ENCODE data around the gene PCDHGA7. TPM values are rescaled to one million over a fixed set of nuclear protein-coding genes. Genes with fewer than 3 reads are reported as not detected.
"Not testable (repeated sequence)": the region's sequence is repeated elsewhere in the genome, so short reads cannot be mapped to it uniquely, and the experiment has no call there.

Gene PCDHGA7
- total RNA-seq, 1 experiment from 2014 or later = 0.43 TPM

DNA sequence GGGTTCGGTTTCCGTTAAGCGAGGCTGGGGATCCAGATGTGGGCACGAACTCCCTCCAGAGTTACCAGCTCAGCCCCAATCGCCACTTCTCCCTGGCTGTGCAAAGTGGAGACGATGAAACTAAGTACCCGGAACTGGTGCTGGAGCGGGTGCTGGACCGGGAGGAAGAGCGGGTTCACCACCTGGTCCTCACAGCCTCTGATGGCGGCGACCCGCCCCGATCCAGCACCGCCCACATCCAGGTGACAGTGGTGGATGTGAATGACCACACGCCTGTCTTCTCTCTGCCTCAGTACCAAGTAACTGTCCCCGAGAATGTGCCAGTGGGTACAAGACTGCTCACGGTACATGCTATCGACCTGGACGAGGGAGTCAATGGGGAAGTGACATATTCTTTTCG is 803 bp downstream of the PCDHGA7 start:
- Histone ChIP-seq H3K4me3 (ENCODE audit: low read depth, low read length) (no peak overlapping the region), H3K4me1 (no peaks in the 10 kb centered on the region), H3K9me3 (no peaks in the 10 kb centered on the region; the same call in 1 of the 2 replicates), H3K27me3 (replicated peaks; ENCODE audit: control insufficient read depth, insufficient read depth, low read length) (no peaks in the 10 kb centered on the region), H3K36me3 (ENCODE audit: control insufficient read depth, insufficient read depth, low read length) (no peaks in the 10 kb centered on the region)
- no peaks in the 10 kb centered on the region for H3K9me3 Mint-ChIP-seq (ENCODE audit: unreplicated experiment)
- TF ChIP-seq, protein P1, sequence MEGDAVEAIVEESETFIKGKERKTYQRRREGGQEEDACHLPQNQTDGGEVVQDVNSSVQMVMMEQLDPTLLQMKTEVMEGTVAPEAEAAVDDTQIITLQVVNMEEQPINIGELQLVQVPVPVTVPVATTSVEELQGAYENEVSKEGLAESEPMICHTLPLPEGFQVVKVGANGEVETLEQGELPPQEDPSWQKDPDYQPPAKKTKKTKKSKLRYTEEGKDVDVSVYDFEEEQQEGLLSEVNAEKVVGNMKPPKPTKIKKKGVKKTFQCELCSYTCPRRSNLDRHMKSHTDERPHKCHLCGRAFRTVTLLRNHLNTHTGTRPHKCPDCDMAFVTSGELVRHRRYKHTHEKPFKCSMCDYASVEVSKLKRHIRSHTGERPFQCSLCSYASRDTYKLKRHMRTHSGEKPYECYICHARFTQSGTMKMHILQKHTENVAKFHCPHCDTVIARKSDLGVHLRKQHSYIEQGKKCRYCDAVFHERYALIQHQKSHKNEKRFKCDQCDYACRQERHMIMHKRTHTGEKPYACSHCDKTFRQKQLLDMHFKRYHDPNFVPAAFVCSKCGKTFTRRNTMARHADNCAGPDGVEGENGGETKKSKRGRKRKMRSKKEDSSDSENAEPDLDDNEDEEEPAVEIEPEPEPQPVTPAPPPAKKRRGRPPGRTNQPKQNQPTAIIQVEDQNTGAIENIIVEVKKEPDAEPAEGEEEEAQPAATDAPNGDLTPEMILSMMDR (IDR thresholded peaks at IDR 0.05; ENCODE audit: insufficient read depth in 1 of 2, low read depth in 1 of 2, low read length in 1 of 2, severe bottlenecking in 1 of 2, unreplicated experiment in 1 of 2) = no peak
- H3K27me3 Mint-ChIP-seq (ENCODE audit: insufficient read depth, unreplicated experiment) = no peaks in the 10 kb centered on the region
- H3K4me1 Mint-ChIP-seq (ENCODE audit: low read depth, unreplicated experiment) = no peaks in the 10 kb centered on the region
- POLR2A ChIA-PET = no interaction called here
- BruUV-seq (replicated peaks) = no TSS peak
- intact Hi-C loops (cut with micrococcal nuclease; ENCODE audit: unreplicated experiment) = no loop called here
- H3K4me3 Mint-ChIP-seq (ENCODE audit: unreplicated experiment) = no peak overlapping the region
- no peaks in the 10 kb centered on the region for H3K36me3 Mint-ChIP-seq (ENCODE audit: insufficient read depth, unreplicated experiment)
- no peak for DNase-seq
- H3K27ac Mint-ChIP-seq (ENCODE audit: unreplicated experiment) = no peak overlapping the region
- CTCF ChIA-PET = no interaction called here

DNA sequence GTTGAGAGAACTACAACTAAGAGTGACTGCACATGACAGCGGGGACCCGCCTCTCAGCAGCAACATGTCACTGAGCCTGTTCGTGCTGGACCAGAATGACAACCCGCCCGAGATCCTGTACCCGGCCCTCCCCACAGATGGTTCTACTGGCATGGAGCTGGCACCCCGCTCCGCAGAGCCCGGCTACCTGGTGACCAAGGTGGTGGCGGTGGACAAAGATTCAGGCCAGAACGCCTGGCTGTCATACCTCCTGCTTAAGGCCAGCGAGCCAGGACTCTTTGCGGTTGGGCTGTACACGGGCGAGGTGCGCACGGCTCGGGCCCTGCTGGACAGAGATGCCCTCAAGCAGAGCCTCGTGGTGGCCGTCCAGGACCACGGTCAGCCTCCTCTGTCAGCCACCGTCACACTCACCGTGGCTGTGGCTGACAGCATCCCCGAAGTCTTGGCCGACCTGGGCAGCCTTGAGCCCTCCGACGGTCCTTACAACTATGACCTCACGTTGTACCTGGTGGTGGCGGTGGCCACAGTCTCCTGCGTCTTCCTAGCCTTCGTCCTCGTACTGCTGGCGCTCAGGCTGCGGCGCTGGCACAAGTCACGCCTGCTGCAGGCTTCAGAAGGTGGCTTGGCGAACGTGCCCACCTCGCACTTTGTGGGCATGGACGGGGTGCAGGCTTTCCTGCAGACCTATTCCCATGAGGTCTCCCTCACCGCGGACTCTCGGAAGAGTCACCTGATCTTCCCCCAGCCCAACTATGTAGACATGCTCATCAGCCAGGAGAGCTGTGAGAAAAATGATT is 2.1 kb downstream of the PCDHGA7 start:
- H3K36me3 ChIP-seq (ENCODE audit: control insufficient read depth, insufficient read depth, low read length) = no peaks in the 10 kb centered on the region
- Mint-ChIP-seq H3K9me3 (ENCODE audit: unreplicated experiment) (peaks cover 12% of the 10 kb centered on the region), H3K4me1 (ENCODE audit: low read depth, unreplicated experiment) (no peaks in the 10 kb centered on the region), H3K4me3 (ENCODE audit: unreplicated experiment) (no peak overlapping the region), H3K27me3 (ENCODE audit: insufficient read depth, unreplicated experiment) (no peaks in the 10 kb centered on the region), H3K27ac (ENCODE audit: unreplicated experiment) (no peak overlapping the region), H3K36me3 (ENCODE audit: insufficient read depth, unreplicated experiment) (no peaks in the 10 kb centered on the region)
- intact Hi-C loops (cut with micrococcal nuclease; ENCODE audit: unreplicated experiment) = no loop called here
- BruUV-seq (replicated peaks) = no TSS peak
- H3K9me3 ChIP-seq = no peaks in the 10 kb centered on the region; the same call in 1 of the 2 replicates
- TF ChIP-seq, protein P1 (IDR thresholded peaks at IDR 0.05; ENCODE audit: insufficient read depth in 1 of 2, low read depth in 1 of 2, low read length in 1 of 2, severe bottlenecking in 1 of 2, unreplicated experiment in 1 of 2) = no peak
- H3K27me3 ChIP-seq (replicated peaks; ENCODE audit: control insufficient read depth, insufficient read depth, low read length) = no peaks in the 10 kb centered on the region
- no peak overlapping the region for H3K4me3 ChIP-seq (ENCODE audit: low read depth, low read length)
- no peaks in the 10 kb centered on the region for H3K4me1 ChIP-seq
- DNase-seq = no peak
- ChIA-PET CTCF (no interaction called here), POLR2A (no interaction called here)

DNA sequence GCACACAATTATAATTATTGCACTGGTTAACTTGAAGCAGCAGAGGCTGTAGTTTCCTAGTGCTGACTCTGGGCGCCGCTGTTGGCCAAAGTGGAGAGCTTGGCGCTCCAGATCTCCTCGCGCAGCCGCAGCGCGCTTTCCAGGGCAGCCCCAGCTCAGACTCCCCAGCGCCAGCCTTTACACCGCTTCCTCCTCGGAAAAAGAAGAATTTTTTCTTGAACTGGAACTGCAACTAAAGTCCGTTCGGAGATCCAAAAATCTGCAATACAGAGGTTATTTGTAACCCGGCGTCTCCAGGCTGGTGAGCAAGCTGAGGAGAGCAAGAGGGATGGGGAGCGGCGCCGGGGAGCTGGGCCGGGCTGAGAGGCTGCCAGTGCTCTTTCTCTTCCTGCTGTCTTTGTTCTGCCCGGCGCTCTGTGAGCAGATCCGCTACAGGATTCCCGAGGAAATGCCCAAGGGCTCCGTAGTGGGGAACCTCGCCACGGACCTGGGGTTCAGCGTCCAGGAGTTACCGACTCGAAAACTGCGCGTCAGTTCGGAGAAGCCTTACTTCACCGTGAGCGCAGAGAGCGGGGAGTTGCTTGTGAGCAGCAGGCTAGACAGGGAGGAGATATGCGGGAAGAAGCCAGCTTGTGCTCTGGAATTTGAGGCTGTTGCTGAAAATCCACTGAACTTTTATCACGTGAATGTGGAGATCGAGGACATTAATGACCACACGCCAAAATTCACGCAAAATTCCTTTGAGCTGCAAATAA is 5.2 kb downstream of the PCDHGA7 start, which contains the start of gene PCDHGB4:
TSS of gene PCDHGB4 (plus strand) at position 142 of the 755 bp plus-strand sequence. CDS start at position 329, 187 bp downstream.
- peaks cover 19% of the 10 kb centered on the region for H3K9me3 Mint-ChIP-seq (ENCODE audit: unreplicated experiment)
- H3K9me3 ChIP-seq; H3K36me3 Mint-ChIP-seq (ENCODE audit: insufficient read depth, unreplicated experiment); H3K36me3 ChIP-seq (ENCODE audit: control insufficient read depth, insufficient read depth, low read length); H3K4me1 Mint-ChIP-seq (ENCODE audit: low read depth, unreplicated experiment); H3K27me3 ChIP-seq (replicated peaks; ENCODE audit: control insufficient read depth, insufficient read depth, low read length); POLR2A ChIA-PET; intact Hi-C loops (cut with micrococcal nuclease; ENCODE audit: unreplicated experiment); H3K4me3 Mint-ChIP-seq (ENCODE audit: unreplicated experiment); H3K4me1 ChIP-seq; BruUV-seq (replicated peaks); CTCF ChIA-PET; H3K4me3 ChIP-seq (ENCODE audit: low read depth, low read length); H3K27ac Mint-ChIP-seq (ENCODE audit: unreplicated experiment); DNase-seq; H3K27me3 Mint-ChIP-seq (ENCODE audit: insufficient read depth, unreplicated experiment): not testable (repeated sequence)

Data from Caco-2 (cell line).